Stimulated activated CD4-positive, alpha-beta T cell treated with anti-CD3 and anti-CD28 coated beads, Interleukin-4, amount 100 ng/mL, for 4 hours (primary cell): Measurements from ENCODE around the gene HIPK2.

ENCODE experiments used
- DNase-seq, 2 experiments: peaks; one replicate each; pipeline ENCODE4 v3.0.0-alpha.2; 2020

Gene HIPK2

DNA sequence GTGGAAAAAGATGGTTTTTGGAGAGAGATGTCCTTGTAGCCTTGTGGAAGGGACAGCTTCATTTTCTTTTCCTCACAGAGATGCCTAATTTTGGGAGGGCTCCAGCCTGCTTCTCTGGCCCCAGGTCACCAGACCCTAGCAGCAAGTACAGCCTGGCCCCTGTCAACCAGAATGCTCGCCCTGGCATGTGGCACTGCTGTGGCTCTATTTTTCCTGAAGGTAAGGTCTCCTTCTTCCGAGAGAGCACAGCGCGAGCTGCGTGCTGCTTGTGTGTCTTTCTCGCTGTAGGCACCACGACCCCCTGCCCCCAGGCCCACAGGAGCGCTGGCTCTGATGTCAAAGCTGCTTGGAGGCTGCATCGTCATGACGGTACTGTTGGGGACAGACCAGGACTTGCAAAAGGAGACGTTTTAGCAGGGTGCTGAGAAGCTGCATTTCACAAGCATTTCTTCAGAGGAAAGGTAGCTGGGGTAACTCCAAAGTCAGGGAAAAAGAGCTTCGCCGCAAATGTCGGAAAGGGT lies 195.6 kb downstream of the HIPK2 start:
- DNase-seq, result no peak

DNA sequence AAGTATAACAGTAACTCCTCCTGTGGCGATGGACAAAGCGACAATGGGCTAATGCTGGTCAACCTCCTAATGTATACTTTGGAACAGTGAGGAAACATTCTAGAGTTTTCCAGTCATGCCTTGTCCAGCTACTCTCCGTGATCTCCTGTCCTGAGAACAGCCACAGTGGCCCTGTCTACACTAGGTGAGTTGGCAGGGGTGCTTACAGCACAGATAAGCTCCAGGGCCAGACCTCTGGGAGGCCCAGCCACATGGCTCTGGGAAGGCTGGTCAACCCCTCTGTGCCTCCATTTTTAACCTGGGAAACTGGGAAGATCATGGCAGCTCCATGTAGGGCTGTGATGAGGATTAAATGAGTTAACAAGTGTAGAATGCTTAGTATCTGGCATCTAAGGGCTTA lies 197.4 kb downstream of the HIPK2 start:
- no peak for DNase-seq

DNA sequence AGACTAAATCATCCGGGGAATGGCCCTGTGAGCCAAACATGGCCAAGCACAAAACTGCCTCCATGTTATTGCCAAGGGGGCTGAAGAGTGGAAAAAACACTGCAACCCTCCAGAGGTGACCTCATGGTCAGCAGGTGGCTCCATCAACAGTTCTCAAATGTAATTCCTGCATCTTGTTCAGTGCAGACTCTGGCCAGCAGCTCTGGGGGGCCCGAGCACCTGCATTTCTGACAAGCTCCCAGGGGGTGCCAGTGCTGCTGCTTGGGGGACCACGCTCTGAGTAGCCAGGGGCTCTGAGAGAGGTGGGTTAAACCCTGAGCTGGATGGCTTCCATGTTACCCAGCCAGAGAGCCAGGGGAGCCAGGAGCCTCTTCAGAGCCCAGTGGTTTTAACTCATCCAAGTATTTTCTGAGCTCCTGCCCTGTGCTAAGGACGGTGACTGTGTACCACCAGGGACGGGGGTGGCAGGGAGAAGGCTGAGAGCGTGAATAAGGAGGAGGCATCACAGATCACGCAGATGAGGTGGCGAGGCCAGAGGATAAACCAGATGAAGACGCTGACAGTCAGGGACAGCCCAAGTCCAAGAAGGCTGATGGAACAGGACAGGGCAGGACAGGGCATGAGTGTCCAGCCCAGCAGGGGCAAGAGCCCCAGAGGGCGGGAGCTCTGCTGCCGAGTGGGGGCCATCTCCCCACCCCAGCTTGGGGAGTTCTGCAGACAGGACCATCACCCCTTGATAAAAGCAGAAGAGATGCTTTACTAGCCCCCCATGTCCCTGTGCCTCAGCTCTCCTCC lies 201.4 kb downstream of the HIPK2 start:
- no peak for DNase-seq

DNA sequence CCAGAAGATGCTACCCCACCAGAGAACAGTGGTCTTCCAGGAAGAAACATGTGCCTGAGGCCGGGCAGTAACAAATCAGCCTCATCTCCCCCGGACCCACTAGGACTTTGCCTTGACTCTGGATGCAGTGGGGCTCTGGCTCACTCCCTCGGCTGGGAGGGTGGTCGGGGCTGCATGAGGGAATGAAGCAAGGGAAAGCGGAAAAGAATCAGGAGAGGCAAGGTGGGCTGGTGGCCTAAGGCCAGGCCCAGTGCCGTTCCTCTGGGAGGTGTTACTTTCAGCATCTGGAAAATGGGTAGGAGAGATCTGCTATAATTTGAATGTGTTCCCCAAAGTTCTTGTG lies 202.5 kb downstream of the HIPK2 start:
- DNase-seq, result no peak

- DNase-seq, result no peak
Measured at GRCh38 chr7:139574618-139575337, 203.0 kb downstream of the HIPK2 start.

DNA sequence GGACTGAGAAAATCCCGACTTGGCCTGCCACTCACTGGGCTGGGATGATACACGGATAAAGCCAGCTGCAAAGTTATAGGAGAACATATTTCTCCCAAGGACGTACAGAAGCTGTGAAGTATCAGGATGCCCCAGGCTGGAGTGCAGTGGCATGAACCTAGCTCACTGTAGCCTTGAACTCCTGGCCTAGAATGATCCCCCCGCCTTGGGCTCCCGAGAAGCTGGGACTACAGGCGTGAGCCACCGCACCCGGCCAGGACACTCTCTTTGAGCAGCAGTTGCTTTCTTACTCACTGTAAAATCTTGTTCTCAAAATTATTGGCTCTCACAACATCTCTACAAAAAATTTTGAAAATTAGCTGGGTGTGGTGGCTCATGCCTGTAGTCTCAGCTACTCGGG lies 203.9 kb downstream of the HIPK2 start:
- no peak for DNase-seq

DNA sequence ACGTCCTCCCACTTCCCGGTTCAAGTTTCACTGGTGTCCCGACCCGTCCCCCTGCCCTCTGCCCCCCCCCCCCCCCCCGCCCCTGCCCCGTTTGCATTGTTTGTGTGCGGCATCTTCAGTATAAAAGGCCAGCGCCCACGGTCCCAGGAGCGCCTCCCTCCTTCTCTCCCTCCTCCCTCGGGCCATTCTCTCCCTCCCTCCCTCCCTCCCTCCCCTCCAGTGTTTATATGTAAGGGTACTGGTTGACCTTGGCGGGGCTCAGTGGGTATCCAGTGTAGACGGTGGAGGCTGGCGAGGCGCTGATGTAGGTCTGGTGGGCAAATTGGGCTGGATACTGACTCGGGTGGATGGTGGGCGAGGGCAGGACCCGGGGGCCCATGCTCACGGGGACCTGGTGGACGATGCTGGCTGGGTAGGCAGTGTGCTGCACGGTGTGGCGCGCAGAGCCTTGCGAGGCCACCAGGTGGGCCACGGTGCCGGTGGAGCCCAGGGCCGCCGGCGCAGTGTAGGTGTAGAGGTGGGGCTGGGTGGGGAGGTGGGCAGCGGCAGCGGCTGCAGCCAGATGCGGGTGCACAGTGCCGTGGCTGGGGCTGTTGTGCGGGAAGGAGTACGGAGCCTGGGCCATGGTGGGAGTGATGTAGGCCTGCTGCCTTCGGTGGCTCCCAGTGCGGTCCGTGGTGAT lies 205.0 kb downstream of the HIPK2 start:
- DNase-seq, result no peak

- no peak for DNase-seq
Measured at GRCh38 chr7:139572071-139572470, 205.7 kb downstream of the HIPK2 start.

DNA sequence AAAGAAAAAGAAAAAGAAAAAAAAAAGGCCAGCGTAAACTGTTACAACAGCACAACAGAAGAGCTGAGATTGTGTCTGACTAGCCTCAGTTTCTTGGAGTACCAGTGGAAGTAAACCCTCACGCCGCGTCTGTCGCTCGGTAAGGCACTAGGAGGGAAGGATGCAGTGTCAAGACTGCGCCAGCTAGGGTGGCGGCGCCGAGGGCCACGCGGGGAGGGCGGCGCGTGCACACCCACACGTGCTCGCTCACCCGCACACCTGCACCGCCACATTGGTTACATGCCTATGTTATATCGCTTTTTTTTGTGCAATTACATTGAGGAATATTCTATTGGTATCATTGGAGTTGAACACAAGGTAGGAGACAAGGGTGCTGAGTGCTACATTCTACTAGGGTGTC lies 206.1 kb downstream of the HIPK2 start:
- no peak for DNase-seq

GRCh38 chr7:139571190-139571589 lies 206.6 kb downstream of the HIPK2 start:
- DNase-seq, result no peak

DNA sequence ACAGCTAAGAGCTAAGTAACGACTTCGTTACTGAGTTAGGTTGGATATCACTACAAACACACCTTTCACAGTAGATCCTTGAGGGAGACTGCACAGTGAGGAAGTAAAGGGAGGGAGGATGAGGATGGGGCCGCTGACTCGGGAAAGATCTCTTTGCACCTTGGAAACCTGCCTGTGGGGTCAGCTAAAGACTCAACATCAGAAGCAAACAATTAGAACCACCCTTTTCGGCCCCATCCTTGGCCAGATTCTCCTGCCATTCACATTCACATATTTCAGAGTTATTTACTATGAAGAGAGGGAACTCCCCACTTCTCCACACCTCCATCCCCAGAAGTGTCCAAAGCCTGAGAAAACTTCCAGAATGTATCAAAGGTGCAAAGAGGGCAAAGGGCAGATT lies 207.2 kb downstream of the HIPK2 start:
- no peak for DNase-seq

GRCh38 chr7:139570119-139570518 lies 207.7 kb downstream of the HIPK2 start:
- no peak for DNase-seq

DNA sequence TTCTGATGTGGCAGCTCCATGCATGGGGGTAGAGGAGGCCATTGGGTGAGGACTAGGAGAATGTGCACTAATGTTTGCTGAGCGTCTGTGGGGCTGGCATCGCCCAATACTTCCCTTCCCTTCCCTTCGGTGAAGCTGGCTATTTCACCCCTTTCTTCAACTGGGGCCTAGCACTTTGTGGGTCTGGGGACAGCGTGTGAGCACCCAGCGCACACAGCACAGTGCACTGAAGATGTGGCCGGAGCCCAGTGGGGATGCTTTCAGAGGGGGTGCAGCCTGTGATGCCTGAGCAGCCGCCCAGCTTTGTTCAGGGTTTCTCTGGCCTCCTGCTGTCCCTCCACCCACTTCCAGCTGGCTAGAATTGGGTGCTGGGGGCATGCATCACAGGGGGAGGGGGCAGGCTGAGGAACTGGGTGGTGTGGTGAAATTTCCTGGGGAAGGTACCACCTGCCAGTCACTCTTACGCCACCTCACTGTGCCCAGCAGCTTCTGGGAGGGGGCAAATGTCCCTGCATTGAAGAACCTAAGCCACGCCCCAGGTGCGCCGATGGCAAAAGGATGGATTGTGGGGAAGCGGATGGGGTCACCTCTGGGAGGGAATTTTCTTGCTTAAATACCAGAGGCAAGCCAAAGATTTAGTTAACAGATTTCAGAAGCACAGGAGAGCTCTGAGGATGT lies 208.8 kb downstream of the HIPK2 start:
- DNase-seq, result no peak

- no peak for DNase-seq
Measured at GRCh38 chr7:139568346-139568675, 209.5 kb downstream of the HIPK2 start.

GRCh38 chr7:139567647-139568345 lies 210.0 kb downstream of the HIPK2 start:
- no peak for DNase-seq

- no peak for DNase-seq
Measured at GRCh38 chr7:139566736-139567646, 210.8 kb downstream of the HIPK2 start.

GRCh38 chr7:139566075-139566474 lies 211.7 kb downstream of the HIPK2 start:
- no peak for DNase-seq

GRCh38 chr7:139563856-139564255 lies 213.9 kb downstream of the HIPK2 start:
- no peak for DNase-seq

GRCh38 chr7:139562961-139563565 lies 214.7 kb downstream of the HIPK2 start:
- no peak for DNase-seq

GRCh38 chr7:139562491-139562890 lies 215.3 kb downstream of the HIPK2 start:
- no peak for DNase-seq

GRCh38 chr7:139560678-139561077 lies 217.1 kb downstream of the HIPK2 start:
- DNase-seq, result no peak
